ENCODE results near the gene MRPS22. TPM values are rescaled to one million over a fixed set of nuclear protein-coding genes. Genes with fewer than 3 reads are reported as not detected.

The MRPS22 gene
- total and polyA plus RNA-seq, 4 donors, result 33.3 to 54.9 (median 44.6) TPM

DNA sequence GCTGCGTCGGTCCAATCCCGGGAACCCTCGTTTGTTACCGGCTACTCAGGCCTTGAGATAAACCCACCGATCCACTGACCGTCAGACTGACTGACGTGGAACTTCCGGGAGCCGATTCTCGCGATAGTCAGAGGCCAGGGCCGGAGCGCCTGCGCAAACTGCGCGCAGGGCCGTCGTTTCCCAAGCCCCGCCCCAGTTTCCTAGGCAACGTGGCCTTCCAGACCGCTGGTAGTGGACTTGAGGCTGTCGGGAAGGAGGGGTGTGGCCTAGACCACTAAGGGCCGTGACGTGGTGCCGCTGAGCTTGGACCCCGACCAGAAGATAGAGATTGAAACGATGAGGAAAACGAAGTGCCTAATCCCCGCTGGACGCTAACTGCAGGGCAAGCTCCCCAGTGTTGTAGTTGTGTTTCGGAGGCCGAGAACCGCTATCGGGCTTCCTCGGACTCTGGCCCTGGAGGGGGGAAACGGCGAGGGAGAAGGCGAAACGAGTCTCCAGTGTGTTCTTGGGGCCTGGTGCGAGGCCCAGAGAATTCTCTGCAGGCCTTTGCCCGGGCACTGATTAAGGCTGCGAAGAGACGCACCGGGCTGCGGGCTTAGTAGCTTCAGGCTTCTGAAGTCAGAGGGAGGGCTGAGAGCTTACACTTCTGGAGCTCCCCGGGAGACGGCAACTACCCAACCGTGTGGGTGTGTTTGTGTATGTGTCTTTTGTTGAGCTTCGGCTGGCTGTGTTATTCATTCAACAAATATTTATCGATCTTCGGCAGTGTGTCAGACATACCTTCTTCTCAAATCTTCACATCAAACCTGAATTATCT is 45.9 kb downstream of the MRPS22 start, which contains the start of gene COPB2:
COPB2 (minus strand) TSS at position 96 of the 817 bp plus-strand sequence. CDS start 97 bp downstream, outside the sequence.
- DNase-seq (ENCODE audit: low spot score), result peak; percentile 100
- Histone ChIP-seq H3K9me3 (ENCODE audit: control insufficient read depth in 4 of 4, low read length in 3 of 4) (no peaks in the 10 kb centered on the region), H3K9ac (ENCODE audit: low read depth in 1 of 2, low read length in 2 of 2) (peak within 1 kb of the TSS; percentile 77 to 97), H3K27ac (ENCODE audit: low read depth in 1 of 2, low read length in 2 of 2) (peak within 1 kb of the TSS; percentile 81 to 90), H3K36me3 (ENCODE audit: control insufficient read depth in 4 of 4, insufficient read depth in 3 of 4, low read depth in 1 of 4, low read length in 3 of 4) (peaks cover 0 to 1% (median 0%) of the 10 kb centered on the region in 4 donors), H3K4me3 (ENCODE audit: low read depth in 1 of 3, low read length in 3 of 3) (peak within 1 kb of the TSS; percentile 79 to 91 (median 85)), H3K4me1 (ENCODE audit: control insufficient read depth in 4 of 4, insufficient read depth in 4 of 4, low read length in 3 of 4) (peaks cover 5 to 25% (median 14%) of the 10 kb centered on the region in 4 donors), H3K27me3 (ENCODE audit: control insufficient read depth in 4 of 4, insufficient read depth in 4 of 4, low read length in 3 of 4) (no peaks in the 10 kb centered on the region)
- TF ChIP-seq FOXA1 (IDR thresholded peaks at IDR 0.05) (no peak), HNF4G (IDR thresholded peaks at IDR 0.05) (no peak), TAF1 (conservative IDR thresholded peaks at IDR 0.05) (peak; percentile 70), RXRA (IDR thresholded peaks at IDR 0.05) (peak in 1 of 2 donors; percentile 37), HNF4A (conservative IDR thresholded peaks at IDR 0.05) (peak; percentile 22 to 57), GABPA (IDR thresholded peaks at IDR 0.05 in 1 of 2, conservative IDR thresholded peaks at IDR 0.05 in 1 of 2) (peak in 1 of 2 donors; percentile 84), SP1 (IDR thresholded peaks at IDR 0.05) (peak; percentile 67), RAD21 (IDR thresholded peaks at IDR 0.05) (peak in 1 of 2 donors; percentile 11), YY1 (IDR thresholded peaks at IDR 0.05) (peak; percentile 82), EGR1 (IDR thresholded peaks at IDR 0.05; ENCODE audit: low read depth in 2 of 2) (peak in 1 of 2 donors; percentile 42), FOXA2 (IDR thresholded peaks at IDR 0.05) (no peak), CTCF (IDR thresholded peaks at IDR 0.05; ENCODE audit: low read depth, low read length, missing input control) (no peak), ATF3 (IDR thresholded peaks at IDR 0.05) (no peak), NR2F2 (IDR thresholded peaks at IDR 0.05) (no peak), ZBTB33 (IDR thresholded peaks at IDR 0.05) (peak; percentile 100), JUND (IDR thresholded peaks at IDR 0.05) (peak in 1 of 2 donors; percentile 35)
- TF ChIP-seq, protein P1, sequence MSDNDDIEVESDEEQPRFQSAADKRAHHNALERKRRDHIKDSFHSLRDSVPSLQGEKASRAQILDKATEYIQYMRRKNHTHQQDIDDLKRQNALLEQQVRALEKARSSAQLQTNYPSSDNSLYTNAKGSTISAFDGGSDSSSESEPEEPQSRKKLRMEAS (IDR thresholded peaks at IDR 0.05), result peak; percentile 46
- TF ChIP-seq, protein P2, sequence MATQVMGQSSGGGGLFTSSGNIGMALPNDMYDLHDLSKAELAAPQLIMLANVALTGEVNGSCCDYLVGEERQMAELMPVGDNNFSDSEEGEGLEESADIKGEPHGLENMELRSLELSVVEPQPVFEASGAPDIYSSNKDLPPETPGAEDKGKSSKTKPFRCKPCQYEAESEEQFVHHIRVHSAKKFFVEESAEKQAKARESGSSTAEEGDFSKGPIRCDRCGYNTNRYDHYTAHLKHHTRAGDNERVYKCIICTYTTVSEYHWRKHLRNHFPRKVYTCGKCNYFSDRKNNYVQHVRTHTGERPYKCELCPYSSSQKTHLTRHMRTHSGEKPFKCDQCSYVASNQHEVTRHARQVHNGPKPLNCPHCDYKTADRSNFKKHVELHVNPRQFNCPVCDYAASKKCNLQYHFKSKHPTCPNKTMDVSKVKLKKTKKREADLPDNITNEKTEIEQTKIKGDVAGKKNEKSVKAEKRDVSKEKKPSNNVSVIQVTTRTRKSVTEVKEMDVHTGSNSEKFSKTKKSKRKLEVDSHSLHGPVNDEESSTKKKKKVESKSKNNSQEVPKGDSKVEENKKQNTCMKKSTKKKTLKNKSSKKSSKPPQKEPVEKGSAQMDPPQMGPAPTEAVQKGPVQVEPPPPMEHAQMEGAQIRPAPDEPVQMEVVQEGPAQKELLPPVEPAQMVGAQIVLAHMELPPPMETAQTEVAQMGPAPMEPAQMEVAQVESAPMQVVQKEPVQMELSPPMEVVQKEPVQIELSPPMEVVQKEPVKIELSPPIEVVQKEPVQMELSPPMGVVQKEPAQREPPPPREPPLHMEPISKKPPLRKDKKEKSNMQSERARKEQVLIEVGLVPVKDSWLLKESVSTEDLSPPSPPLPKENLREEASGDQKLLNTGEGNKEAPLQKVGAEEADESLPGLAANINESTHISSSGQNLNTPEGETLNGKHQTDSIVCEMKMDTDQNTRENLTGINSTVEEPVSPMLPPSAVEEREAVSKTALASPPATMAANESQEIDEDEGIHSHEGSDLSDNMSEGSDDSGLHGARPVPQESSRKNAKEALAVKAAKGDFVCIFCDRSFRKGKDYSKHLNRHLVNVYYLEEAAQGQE (IDR thresholded peaks at IDR 0.05), result peak; percentile 30
- under 1% methylated on average over 52 of the region's 52 CpGs for WGBS

Measured in liver (tissue), 9 donors.